HUES64 (cell line): ENCODE measurements around the gene PSEN2. TPM values are rescaled to one million over a fixed set of nuclear protein-coding genes. Genes with fewer than 3 reads are reported as not detected.

Experiments
- H3K27ac ChIP-seq: 2 replicates; pipeline ENCODE4 v1.7.0; 2013; ENCODE audit warnings: low read depth, low read length, inconsistent platforms
- H3K27me3 ChIP-seq: 2 replicates; pipeline ENCODE4 v1.6.1; 2013; ENCODE audit warnings: mild to moderate bottlenecking, low read length; ENCODE audit not compliant: insufficient read depth
- H3K36me3 ChIP-seq: 2 replicates; pipeline ENCODE4 v1.6.1; 2013; ENCODE audit warnings: mild to moderate bottlenecking, low read length; ENCODE audit not compliant: insufficient read depth
- H3K4me1 ChIP-seq: 2 replicates; pipeline ENCODE4 v1.6.1; 2013; ENCODE audit warnings: mild to moderate bottlenecking, low read length, moderate library complexity; ENCODE audit not compliant: insufficient read depth
- H3K4me3 ChIP-seq: 2 replicates; pipeline ENCODE4 v1.5.1; 2013; ENCODE audit warnings: mild to moderate bottlenecking, low read length, moderate library complexity
- H3K9ac ChIP-seq: 2 replicates; pipeline ENCODE4 v1.6.1; 2013; ENCODE audit warnings: mild to moderate bottlenecking, low read depth, low read length
- H3K9me3 ChIP-seq: 2 replicates; pipeline ENCODE4 v1.6.1; 2013; ENCODE audit warnings: low read depth, low read length; ENCODE audit not compliant: insufficient read depth
- WGBS: fragments of 150-250, 120-280 bp; methylation state at CpG from one replicate; pipeline ENCODE4 v1.1.7; 2013; ENCODE audit warnings: missing lambda C conversion rate; 5-methylcytosine and 5-hydroxymethylcytosine counted together
- polyA plus RNA-seq, 2 experiments: library from polyadenylated mRNA; stranded (reverse); fragments of 50-300 nt; gene quantifications; one replicate each; pipeline ENCODE4 v1.2.3, GENCODE V29; 2013

The PSEN2 gene
- 15.4 TPM for polyA plus RNA-seq (2013, experiment 1 of 2)
- polyA plus RNA-seq (2013, experiment 2 of 2) = 15.7 TPM

DNA sequence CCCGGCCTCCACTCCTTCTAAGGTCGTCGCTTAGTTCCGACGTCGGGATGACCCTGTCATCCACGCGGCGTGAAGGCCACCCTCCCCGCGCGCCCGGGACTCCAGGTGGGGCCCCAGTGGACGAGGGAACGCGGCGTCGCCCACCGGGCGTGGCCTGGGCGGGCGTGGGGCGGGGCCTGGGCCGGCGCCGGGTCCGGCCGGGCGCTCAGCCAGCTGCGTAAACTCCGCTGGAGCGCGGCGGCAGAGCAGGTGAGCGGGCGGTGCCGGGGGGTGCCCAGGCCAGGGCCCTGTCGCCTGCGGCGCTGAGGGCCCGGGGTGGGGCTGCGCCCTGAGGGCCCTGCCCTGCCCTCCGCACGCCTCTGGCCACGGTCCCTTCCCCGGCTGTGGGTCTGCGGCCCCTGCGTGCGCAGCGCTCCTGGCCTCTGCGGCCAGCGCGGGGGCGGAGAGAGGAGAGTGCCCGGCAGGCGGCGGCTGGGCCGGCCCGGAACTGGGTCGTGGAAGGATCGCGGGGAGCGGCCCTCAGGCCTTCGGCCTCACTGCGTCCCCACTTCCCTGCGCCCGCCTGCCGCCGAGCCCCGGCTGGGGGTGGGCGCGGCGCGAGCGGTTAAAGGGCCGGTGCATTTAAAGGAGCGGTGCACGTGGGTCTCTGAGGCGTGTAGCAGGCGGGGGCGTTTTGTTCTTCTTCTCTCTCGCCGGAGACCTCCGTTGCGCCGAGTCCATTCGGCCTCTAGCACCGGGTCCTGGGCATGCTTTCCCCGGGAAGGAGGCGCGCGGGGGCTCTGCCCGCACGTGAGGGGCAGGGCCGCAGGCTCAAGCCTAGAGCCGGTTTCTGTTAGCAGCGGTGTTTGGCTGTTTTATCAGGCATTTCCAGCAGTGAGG lies at the start of gene PSEN2:
PSEN2 (plus strand) TSS at position 216 of the 879 bp plus-strand sequence. CDS start 11,292 bp downstream, outside the sequence.
- H3K4me3 ChIP-seq = peak within 1 kb of the TSS; percentile 77
- no peak within 1 kb of the TSS for H3K27ac ChIP-seq
- H3K9ac ChIP-seq = peak within 1 kb of the TSS; percentile 69
- H3K27me3 ChIP-seq = peaks cover 24% of the 10 kb centered on the region
- no peaks in the 10 kb centered on the region for H3K9me3 ChIP-seq
- under 1% methylated on average over 97 of the region's 97 CpGs for WGBS
- H3K4me1 ChIP-seq = peaks cover 26% of the 10 kb centered on the region
- H3K36me3 ChIP-seq = no peaks in the 10 kb centered on the region

DNA sequence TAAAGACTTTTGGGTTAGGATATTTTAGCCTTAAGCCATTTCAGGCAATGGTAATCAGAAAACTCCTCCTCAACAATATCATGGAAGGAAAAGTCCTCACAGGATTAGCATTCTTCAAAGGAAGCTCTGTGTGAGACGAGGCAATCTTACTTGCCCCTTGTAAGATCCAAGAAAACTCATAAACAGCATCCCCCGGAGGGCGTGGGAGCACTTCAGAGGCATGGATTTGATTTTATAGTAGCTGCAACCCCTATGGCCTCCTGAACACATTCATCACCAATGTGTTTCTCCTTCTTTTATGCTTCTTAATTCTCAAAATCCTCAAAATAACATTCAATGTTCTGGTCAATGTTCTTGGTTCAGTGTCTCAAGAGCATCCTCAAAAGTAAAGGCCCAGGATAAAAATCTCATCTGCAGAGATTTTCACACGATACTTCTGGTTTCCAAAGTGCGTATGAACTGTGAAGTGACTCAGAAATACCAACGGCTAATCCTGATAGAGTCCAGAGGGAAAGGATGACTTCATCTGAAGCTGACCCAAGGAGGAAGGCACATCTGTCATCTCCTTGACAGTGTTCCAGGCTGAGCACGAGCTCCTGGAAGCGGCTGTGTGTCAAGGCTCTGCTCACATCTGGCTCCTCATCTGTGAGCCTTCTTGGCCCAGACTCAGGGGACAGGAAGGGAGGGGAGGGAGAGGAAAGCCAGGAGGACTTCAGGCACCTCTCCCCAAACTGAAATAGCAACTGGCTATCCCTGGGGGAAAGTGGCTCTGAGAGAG lies 49.3 kb upstream of the PSEN2 start:
- H3K27me3 ChIP-seq = no peaks in the 10 kb centered on the region
- no peaks in the 10 kb centered on the region for H3K4me1 ChIP-seq
- no peak overlapping the region for H3K27ac ChIP-seq
- 88% methylated on average over 8 of the region's 8 CpGs for WGBS
- no peak overlapping the region for H3K4me3 ChIP-seq
- H3K9me3 ChIP-seq = no peaks in the 10 kb centered on the region
- no peak overlapping the region for H3K9ac ChIP-seq
- H3K36me3 ChIP-seq = no peaks in the 10 kb centered on the region

DNA sequence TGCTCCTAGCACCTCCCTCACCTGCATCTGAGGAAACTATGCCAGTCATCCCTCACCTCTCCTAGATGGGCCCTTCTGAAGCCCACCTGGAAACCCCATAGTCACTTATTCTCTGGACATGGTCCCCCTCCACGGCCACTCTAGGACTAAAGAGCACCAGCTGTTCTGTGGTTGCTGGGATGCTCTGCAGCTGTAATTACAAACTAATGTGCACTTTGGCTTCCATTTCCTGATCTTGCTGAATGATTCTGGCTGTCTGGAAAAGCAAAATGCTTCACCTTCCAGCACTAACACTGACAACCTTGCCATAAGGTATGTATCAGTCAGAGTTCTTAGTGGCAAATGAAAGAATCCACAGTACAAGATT lies 48.7 kb upstream of the PSEN2 start:
- no peaks in the 10 kb centered on the region for H3K9me3 ChIP-seq
- no peak overlapping the region for H3K27ac ChIP-seq
- H3K4me3 ChIP-seq = no peak overlapping the region
- H3K4me1 ChIP-seq = no peaks in the 10 kb centered on the region
- H3K36me3 ChIP-seq = no peaks in the 10 kb centered on the region
- H3K9ac ChIP-seq = no peak overlapping the region
- 94% methylated on average over 1 of the region's 1 CpG for WGBS
- no peaks in the 10 kb centered on the region for H3K27me3 ChIP-seq

DNA sequence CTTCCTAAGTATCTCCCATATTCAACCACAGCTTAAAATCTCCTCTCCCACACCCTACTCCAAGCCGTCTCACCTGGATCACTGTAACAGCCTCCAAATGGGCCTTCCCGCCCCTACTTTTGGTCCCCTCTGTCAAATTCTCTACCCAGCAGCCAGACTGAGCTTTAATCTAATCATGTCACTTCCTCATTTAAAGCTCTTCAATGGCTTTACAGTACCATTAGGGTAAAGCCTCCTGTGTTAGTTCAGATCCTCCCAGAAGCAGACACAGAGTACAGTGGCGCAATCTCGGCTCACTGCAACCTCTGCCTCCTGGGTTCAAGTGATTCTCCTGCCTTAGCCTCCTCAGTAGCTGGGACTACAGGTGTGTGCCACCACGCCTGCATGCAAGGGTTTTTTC lies 46.8 kb upstream of the PSEN2 start:
- H3K27ac ChIP-seq = no peak overlapping the region
- H3K27me3 ChIP-seq = no peaks in the 10 kb centered on the region
- H3K36me3 ChIP-seq = no peaks in the 10 kb centered on the region
- H3K9me3 ChIP-seq = no peaks in the 10 kb centered on the region
- 90% methylated on average over 5 of the region's 5 CpGs for WGBS
- peaks cover 10% of the 10 kb centered on the region; the same call in 1 of the 2 replicates for H3K4me1 ChIP-seq
- H3K9ac ChIP-seq = no peak overlapping the region
- H3K4me3 ChIP-seq = no peak overlapping the region

DNA sequence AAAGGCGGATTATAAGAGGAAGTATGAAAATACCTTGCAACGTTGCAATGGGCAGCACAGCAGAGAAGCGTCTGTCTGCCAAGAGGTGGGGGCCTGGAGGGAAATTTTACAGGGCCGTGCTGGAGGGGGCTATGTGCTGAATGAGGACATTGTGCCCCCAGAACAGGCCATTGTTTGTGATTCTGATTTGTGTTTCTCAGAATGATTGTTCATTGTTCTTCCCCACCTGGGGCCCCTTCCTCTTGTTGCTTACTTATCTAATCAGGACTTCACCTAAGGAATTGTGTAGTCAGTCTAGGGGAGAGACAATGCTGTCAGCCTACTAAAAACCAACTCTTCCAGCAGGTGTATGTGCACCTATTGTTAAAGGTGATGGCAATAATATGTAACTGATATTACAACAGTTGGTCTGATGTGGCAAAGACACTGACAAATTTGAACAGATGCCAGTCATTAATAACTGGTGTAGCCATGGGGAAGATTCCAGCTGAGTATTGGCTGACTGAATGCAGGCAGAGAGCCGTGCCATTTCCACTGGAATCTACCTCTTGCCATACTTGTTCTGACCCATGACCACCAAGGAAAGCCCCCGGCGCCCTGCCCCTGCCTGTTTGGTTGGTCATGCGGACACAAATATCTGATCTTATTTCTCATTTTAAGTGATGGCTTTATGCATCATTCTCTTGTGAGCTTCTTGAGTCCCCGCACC lies 45.2 kb upstream of the PSEN2 start:
- 89% methylated on average over 9 of the region's 9 CpGs for WGBS
- peaks cover 10% of the 10 kb centered on the region; the same call in 1 of the 2 replicates for H3K4me1 ChIP-seq

DNA sequence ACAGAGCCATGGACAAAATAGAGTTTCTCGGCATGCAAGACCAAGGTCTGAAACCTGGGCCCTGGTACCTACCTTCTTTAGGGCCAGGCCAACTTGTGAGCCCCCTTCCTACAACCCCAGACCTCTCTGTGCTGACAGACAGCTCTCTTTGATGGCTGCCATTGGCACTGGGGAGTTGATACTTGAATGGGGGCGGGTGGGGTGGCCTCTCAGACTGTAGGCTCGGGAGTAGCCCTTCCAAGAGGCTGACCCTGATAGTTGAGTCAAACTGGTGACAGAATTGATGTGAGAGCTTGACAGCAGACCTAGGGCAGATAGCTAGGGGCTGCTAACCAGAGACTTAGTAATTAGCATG lies 44.7 kb upstream of the PSEN2 start:
- Histone ChIP-seq H3K36me3 (no peaks in the 10 kb centered on the region), H3K9ac (no peak overlapping the region), H3K4me3 (no peak overlapping the region), H3K9me3 (no peaks in the 10 kb centered on the region), H3K27ac (no peak overlapping the region), H3K4me1 (peaks cover 10% of the 10 kb centered on the region; the same call in 1 of the 2 replicates), H3K27me3 (no peaks in the 10 kb centered on the region)
- 83% methylated on average over 3 of the region's 3 CpGs for WGBS

More for the DNA sequence above, 45.2 kb upstream of the PSEN2 start:
- H3K4me3 ChIP-seq = no peak overlapping the region
- no peaks in the 10 kb centered on the region for H3K27me3 ChIP-seq
- H3K36me3 ChIP-seq = no peaks in the 10 kb centered on the region
- H3K27ac ChIP-seq = no peak overlapping the region
- H3K9ac ChIP-seq = no peak overlapping the region
- no peaks in the 10 kb centered on the region for H3K9me3 ChIP-seq

DNA sequence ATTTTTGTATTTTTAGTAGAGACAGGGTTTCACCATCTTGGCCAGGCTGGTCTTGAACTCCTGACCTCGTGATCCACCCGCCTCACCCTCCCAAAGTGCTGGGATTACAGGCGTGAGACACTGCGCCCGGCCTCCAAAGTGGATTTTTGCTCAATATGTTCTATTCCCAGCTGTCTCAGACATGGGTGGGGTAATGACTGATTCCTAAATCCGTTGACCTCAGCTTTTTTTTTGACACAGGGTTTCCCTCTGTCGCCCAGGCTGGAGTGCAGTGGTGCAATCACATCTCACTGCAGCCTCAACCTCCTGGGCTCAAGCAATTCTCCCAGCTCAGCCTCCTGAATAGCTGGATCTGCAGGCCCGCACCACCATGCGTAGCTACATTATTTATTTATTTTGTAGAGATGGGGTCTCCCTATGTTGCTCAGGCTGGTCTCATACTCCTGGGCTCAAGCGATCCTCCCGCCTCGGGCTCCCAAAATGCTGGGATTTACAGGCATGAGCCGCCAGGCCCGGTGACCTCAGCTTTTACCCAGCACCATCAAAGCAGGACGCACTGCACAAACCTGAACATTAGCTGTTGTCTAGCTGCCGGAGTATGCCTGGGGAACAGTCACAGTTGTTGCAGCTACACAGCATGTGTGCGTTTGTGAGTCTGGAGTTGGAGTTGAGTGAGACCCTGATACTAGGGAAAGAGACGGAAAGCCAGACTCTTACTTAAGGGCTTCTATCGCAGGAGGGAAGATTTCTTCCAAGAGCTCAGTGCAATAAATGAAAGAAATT lies 43.7 kb upstream of the PSEN2 start:
- Histone ChIP-seq H3K36me3 (no peaks in the 10 kb centered on the region), H3K9me3 (no peaks in the 10 kb centered on the region), H3K4me1 (peaks cover 10% of the 10 kb centered on the region; the same call in 1 of the 2 replicates), H3K27me3 (no peaks in the 10 kb centered on the region), H3K9ac (no peak overlapping the region), H3K27ac (no peak overlapping the region; the same call in 1 of the 2 replicates), H3K4me3 (no peak overlapping the region)
- 95% methylated on average over 19 of the region's 19 CpGs for WGBS

DNA sequence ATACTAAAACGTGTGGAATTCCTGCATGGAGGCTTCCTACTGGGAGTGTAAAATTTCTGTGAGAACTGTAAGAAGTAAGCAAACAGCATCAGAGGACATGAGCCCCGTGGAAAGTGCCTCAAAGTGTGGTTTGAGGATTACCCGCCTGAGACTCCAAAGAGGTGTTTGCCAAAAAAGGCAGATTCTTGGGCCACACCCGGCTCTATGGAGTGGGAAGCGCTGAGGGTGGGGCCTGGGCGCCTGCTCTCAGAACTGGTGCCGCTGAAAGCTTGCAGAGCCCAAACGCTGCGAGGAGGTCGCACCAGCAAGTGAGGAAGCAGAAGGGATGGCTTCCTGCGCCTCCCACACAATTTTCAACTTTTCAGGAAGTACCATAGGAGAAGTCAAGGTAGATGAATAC lies 43.0 kb upstream of the PSEN2 start:
- peak overlapping the region; percentile 54; the same call in 1 of the 2 replicates for H3K27ac ChIP-seq
- H3K4me1 ChIP-seq = peaks cover 10% of the 10 kb centered on the region; the same call in 1 of the 2 replicates
- H3K4me3 ChIP-seq = no peak overlapping the region
- no peaks in the 10 kb centered on the region for H3K36me3 ChIP-seq
- 27% methylated on average over 10 of the region's 11 CpGs for WGBS
- no peaks in the 10 kb centered on the region for H3K9me3 ChIP-seq
- no peak overlapping the region for H3K9ac ChIP-seq
- H3K27me3 ChIP-seq = no peaks in the 10 kb centered on the region

DNA sequence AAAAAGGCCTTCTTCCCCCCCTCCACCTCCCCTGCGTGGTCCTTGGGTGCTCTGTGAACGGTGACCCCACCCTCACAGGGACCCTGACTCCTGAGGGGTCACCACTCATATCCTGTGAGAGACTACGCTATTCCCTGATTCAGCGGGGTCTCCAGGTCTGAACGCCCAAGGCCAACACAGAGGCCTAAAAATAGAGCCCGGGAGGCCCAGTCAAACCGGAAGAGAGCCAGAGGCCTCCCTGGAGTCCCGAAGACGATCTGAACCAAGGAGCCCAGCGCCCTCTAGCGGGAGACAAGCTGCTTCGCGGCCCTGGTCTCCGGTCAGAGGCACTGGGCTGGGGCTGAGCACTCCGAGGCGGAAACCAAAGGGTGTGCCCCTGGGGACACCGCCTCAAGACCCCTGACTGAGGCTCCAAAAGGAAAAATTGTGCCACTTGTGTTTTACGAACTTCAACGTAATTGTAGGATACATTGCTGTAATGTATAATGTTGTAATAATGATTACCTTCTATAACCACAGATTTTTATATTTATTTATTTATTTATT lies 42.4 kb upstream of the PSEN2 start:
- H3K9me3 ChIP-seq = 0 out of 2 replicates have a peak, but pooled peaks cover 3% of the 10 kb centered on the region
- no peaks in the 10 kb centered on the region for H3K27me3 ChIP-seq
- peaks cover 10% of the 10 kb centered on the region; the same call in 1 of the 2 replicates for H3K4me1 ChIP-seq
- H3K4me3 ChIP-seq = no peak overlapping the region
- 0 out of 2 replicates have a peak overlapping the region, but pooled peaks have one; percentile 34 for H3K9ac ChIP-seq
- peak overlapping the region; percentile 54; the same call in 1 of the 2 replicates for H3K27ac ChIP-seq
- no peaks in the 10 kb centered on the region for H3K36me3 ChIP-seq
- WGBS = 9% methylated on average over 18 of the region's 19 CpGs

DNA sequence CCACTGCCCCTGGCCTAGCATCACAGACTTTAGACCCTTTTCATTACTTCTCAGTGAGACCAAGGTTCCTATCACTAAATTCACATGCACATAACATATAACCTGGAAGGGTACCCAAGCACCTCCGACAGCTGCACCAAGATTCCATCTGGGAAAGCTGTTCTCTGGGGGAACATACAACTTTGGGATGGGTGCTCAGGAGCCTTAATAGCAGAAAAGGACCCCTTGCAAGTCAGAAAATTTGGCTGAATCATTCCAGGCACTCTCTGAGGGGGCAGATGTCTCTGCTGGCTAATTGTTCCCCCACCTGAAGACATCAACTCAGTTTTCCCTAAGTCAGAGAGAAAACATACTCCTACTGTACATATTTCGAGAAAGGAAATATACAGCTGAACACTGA lies 41.3 kb upstream of the PSEN2 start:
- no peaks in the 10 kb centered on the region for H3K27me3 ChIP-seq
- peaks cover 10% of the 10 kb centered on the region; the same call in 1 of the 2 replicates for H3K4me1 ChIP-seq
- H3K4me3 ChIP-seq = no peak overlapping the region
- 98% methylated on average over 2 of the region's 2 CpGs for whole genome bisulfite sequencing
- no peak overlapping the region for H3K27ac ChIP-seq
- H3K9ac ChIP-seq = no peak overlapping the region
- 0 out of 2 replicates have a peak, but pooled peaks cover 3% of the 10 kb centered on the region for H3K9me3 ChIP-seq
- no peaks in the 10 kb centered on the region for H3K36me3 ChIP-seq
